ENCODE measurements around the gene NOTCH2NLA. TPM values are rescaled to one million over a fixed set of nuclear protein-coding genes. Genes with fewer than 3 reads are reported as not detected.
"Not testable (repeated sequence)": the region's sequence is repeated elsewhere in the genome, so short reads cannot be mapped to it uniquely, and the experiment has no call there.

NOTCH2NLA gene
- total RNA-seq, 1 donor from 2014 or later = 46.5 TPM

DNA sequence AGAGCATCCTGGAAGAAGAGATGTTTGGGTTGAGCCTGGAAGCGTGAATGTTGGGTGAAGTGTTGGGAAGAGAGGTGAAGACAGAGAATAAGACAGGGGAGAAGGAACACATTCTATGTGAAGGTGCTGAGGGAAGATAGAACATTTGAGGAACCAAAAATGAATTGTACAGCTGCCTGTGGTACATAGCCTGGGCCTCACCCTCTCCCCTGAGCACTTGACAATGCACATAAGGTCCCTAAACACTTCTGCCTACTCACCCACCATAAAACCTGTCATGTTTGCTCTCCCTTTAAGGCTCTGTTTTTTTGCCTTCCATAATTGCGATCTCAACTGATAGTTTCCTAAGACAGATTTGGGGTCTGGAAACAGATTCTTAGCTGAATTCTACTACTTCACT lies 43.2 kb upstream of the NOTCH2NLA start:
- not testable (repeated sequence) for H3K4me1 ChIP-seq (ENCODE audit: insufficient read depth, low read length)

DNA sequence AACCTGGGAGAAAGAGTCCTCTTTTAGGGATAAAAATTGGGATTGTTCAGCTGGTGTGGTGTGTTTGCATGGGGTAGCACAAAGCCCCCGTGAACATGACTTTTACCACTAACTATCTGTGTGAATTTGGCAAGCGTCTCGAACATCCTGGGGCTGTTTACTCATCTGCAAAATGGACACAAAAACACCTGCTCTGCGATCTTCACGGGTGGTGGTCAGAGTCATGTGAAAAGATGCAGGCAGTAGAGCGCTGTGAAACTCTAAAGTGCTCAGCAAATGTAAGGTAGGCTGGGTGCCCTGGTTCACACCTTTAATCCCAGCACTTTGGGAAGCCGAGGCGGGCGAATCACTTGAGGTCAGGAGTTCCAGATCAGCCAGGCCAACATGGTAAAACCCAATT lies 41.3 kb upstream of the NOTCH2NLA start:
- H3K9ac ChIP-seq (ENCODE audit: low read length); H3K79me2 ChIP-seq (ENCODE audit: insufficient read depth, low read length); DNase-seq (ENCODE audit: low read depth); H3K9me3 ChIP-seq (ENCODE audit: insufficient read depth, low read depth, low read length); H3K4me3 ChIP-seq (ENCODE audit: insufficient read depth, low read depth, low read length); H2AFZ ChIP-seq (ENCODE audit: low read depth, low read length); H3K36me3 ChIP-seq (ENCODE audit: insufficient read depth, low read length); FAIRE-seq; H3K4me1 ChIP-seq (ENCODE audit: insufficient read depth, low read length); H3K4me2 ChIP-seq (ENCODE audit: low read length); H3K4me3 Mint-ChIP-seq (ENCODE audit: unreplicated experiment); H4K20me1 ChIP-seq (ENCODE audit: insufficient read depth, low read length); H3K27ac ChIP-seq (ENCODE audit: low read depth, low read length); H3K36me3 Mint-ChIP-seq (ENCODE audit: low read depth, unreplicated experiment); H3K9me3 Mint-ChIP-seq (ENCODE audit: unreplicated experiment); H3K27me3 ChIP-seq (ENCODE audit: insufficient read depth, low read length); H3K27me3 Mint-ChIP-seq (ENCODE audit: low read depth, unreplicated experiment); H3K27ac Mint-ChIP-seq (ENCODE audit: unreplicated experiment); H3K4me1 Mint-ChIP-seq (ENCODE audit: low read depth, unreplicated experiment): not testable (repeated sequence)

More for the DNA sequence above, 43.2 kb upstream of the NOTCH2NLA start:
- not testable (repeated sequence) for FAIRE-seq; H3K9me3 ChIP-seq (ENCODE audit: insufficient read depth, low read depth, low read length); H3K4me3 Mint-ChIP-seq (ENCODE audit: unreplicated experiment); H3K9me3 Mint-ChIP-seq (ENCODE audit: unreplicated experiment); H3K27me3 ChIP-seq (ENCODE audit: insufficient read depth, low read length); H3K27ac Mint-ChIP-seq (ENCODE audit: unreplicated experiment); H3K27me3 Mint-ChIP-seq (ENCODE audit: low read depth, unreplicated experiment); H3K4me2 ChIP-seq (ENCODE audit: low read length); H3K36me3 Mint-ChIP-seq (ENCODE audit: low read depth, unreplicated experiment); H3K4me1 Mint-ChIP-seq (ENCODE audit: low read depth, unreplicated experiment); DNase-seq (ENCODE audit: low read depth); H3K79me2 ChIP-seq (ENCODE audit: insufficient read depth, low read length); H3K4me3 ChIP-seq (ENCODE audit: insufficient read depth, low read depth, low read length); H3K9ac ChIP-seq (ENCODE audit: low read length); H3K36me3 ChIP-seq (ENCODE audit: insufficient read depth, low read length); H3K27ac ChIP-seq (ENCODE audit: low read depth, low read length); H4K20me1 ChIP-seq (ENCODE audit: insufficient read depth, low read length); H2AFZ ChIP-seq (ENCODE audit: low read depth, low read length)

DNA sequence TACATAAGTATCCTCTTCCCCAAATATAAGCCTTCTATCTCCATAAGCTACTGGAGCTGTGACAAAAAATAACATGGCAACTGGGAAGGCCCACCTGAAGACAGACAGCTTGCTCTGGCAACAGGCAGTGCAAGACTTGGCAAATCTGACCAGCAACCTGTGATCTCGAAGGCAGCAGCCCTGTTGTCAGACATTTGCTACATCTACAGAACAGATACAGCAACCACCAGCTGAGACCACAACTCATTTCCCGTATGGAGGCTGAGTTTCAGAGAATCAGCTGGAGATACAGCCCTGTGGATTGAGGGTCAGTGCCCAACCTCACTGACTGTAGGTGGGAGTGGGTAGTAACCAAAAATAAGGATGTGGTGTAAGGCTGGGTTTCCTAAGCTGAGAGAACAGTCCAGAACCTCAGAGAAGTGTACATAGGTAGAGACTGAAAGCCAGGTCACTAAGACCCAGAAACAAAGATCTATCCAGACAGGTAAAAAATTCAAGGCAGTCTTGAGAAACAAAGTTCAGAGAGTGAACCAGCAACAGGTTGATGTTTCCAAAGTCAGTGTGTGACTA lies 37.4 kb upstream of the NOTCH2NLA start:
- not testable (repeated sequence) for H4K20me1 ChIP-seq (ENCODE audit: insufficient read depth, low read length); H3K27ac Mint-ChIP-seq (ENCODE audit: unreplicated experiment); H3K4me1 Mint-ChIP-seq (ENCODE audit: low read depth, unreplicated experiment); H3K9ac ChIP-seq (ENCODE audit: low read length); H3K79me2 ChIP-seq (ENCODE audit: insufficient read depth, low read length); H3K27ac ChIP-seq (ENCODE audit: low read depth, low read length); H2AFZ ChIP-seq (ENCODE audit: low read depth, low read length); H3K27me3 ChIP-seq (ENCODE audit: insufficient read depth, low read length); H3K4me3 ChIP-seq (ENCODE audit: insufficient read depth, low read depth, low read length); H3K4me3 Mint-ChIP-seq (ENCODE audit: unreplicated experiment); H3K4me1 ChIP-seq (ENCODE audit: insufficient read depth, low read length); DNase-seq (ENCODE audit: low read depth); H3K9me3 ChIP-seq (ENCODE audit: insufficient read depth, low read depth, low read length); FAIRE-seq; H3K4me2 ChIP-seq (ENCODE audit: low read length); H3K27me3 Mint-ChIP-seq (ENCODE audit: low read depth, unreplicated experiment); H3K36me3 ChIP-seq (ENCODE audit: insufficient read depth, low read length); H3K9me3 Mint-ChIP-seq (ENCODE audit: unreplicated experiment); H3K36me3 Mint-ChIP-seq (ENCODE audit: low read depth, unreplicated experiment)

DNA sequence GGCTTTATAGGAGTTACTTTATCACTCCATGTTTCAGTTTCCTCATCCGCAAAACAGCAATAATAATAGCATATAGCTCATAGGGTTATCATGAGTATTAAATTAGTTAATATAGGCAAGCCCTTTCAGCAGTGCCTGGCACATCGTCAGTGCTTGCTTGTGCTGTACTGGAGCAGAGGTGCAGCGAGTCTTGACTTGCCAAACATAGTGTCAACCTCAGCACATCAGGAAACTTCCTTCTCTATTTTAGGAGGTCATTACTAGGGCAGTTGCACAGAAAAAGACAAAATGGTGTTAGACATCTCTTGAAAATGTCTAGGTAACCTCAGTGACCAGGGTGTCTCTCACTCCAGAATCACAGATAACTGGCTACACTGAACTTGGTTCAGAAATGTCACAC lies 35.9 kb upstream of the NOTCH2NLA start:
- DNase-seq (ENCODE audit: low read depth); H3K9me3 ChIP-seq (ENCODE audit: insufficient read depth, low read depth, low read length); H3K36me3 Mint-ChIP-seq (ENCODE audit: low read depth, unreplicated experiment); H3K4me2 ChIP-seq (ENCODE audit: low read length); H3K4me1 ChIP-seq (ENCODE audit: insufficient read depth, low read length); H3K4me3 Mint-ChIP-seq (ENCODE audit: unreplicated experiment); H3K27ac ChIP-seq (ENCODE audit: low read depth, low read length); H4K20me1 ChIP-seq (ENCODE audit: insufficient read depth, low read length); H3K27me3 Mint-ChIP-seq (ENCODE audit: low read depth, unreplicated experiment); H3K36me3 ChIP-seq (ENCODE audit: insufficient read depth, low read length); H3K27ac Mint-ChIP-seq (ENCODE audit: unreplicated experiment); H3K79me2 ChIP-seq (ENCODE audit: insufficient read depth, low read length); H3K4me3 ChIP-seq (ENCODE audit: insufficient read depth, low read depth, low read length); H3K4me1 Mint-ChIP-seq (ENCODE audit: low read depth, unreplicated experiment); FAIRE-seq; H3K27me3 ChIP-seq (ENCODE audit: insufficient read depth, low read length); H3K9ac ChIP-seq (ENCODE audit: low read length); H2AFZ ChIP-seq (ENCODE audit: low read depth, low read length); H3K9me3 Mint-ChIP-seq (ENCODE audit: unreplicated experiment): not testable (repeated sequence)

DNA sequence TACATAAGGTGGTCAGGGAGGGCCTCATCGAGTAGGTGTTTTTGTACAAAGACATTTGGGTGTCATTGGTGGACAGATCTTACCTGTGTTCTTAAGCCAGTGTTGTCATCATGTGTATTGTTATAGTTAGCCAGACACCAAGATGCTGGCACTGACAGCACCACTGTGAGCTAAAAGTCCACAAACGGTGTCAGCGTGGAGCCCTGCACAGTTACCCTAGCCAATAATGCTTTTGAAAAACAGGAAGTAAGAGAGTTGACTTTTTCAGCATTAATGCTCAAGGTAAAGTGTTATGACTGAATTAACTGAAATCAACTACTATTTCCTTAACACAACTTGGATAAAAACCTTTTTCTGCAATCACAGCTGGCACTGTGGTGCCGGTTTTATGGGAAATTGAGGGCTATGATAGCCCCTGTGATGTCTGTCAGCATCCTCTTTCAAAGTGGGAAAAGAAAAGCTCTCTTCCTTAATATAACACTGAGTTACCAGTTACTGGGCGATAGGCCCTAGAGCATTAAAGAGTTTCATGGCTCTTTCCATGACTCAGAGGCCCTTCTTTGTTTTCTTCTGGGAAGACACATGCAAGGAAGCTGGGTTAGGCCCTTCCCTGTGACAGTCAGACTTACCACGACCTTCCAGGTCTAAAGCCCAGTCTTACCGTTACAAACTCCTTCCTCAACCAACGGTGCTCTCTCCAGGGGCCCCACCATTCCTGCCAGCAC lies 31.3 kb upstream of the NOTCH2NLA start:
- not testable (repeated sequence) for H3K4me1 ChIP-seq (ENCODE audit: insufficient read depth, low read length); H3K27me3 ChIP-seq (ENCODE audit: insufficient read depth, low read length); H3K27ac ChIP-seq (ENCODE audit: low read depth, low read length); FAIRE-seq; H3K9me3 ChIP-seq (ENCODE audit: insufficient read depth, low read depth, low read length); H3K27me3 Mint-ChIP-seq (ENCODE audit: low read depth, unreplicated experiment); H3K36me3 ChIP-seq (ENCODE audit: insufficient read depth, low read length); H3K4me2 ChIP-seq (ENCODE audit: low read length); H3K36me3 Mint-ChIP-seq (ENCODE audit: low read depth, unreplicated experiment); H3K4me3 ChIP-seq (ENCODE audit: insufficient read depth, low read depth, low read length); DNase-seq (ENCODE audit: low read depth); H3K4me1 Mint-ChIP-seq (ENCODE audit: low read depth, unreplicated experiment); H3K27ac Mint-ChIP-seq (ENCODE audit: unreplicated experiment); H4K20me1 ChIP-seq (ENCODE audit: insufficient read depth, low read length); H3K79me2 ChIP-seq (ENCODE audit: insufficient read depth, low read length); H3K9me3 Mint-ChIP-seq (ENCODE audit: unreplicated experiment); H3K4me3 Mint-ChIP-seq (ENCODE audit: unreplicated experiment); H2AFZ ChIP-seq (ENCODE audit: low read depth, low read length); H3K9ac ChIP-seq (ENCODE audit: low read length)

DNA sequence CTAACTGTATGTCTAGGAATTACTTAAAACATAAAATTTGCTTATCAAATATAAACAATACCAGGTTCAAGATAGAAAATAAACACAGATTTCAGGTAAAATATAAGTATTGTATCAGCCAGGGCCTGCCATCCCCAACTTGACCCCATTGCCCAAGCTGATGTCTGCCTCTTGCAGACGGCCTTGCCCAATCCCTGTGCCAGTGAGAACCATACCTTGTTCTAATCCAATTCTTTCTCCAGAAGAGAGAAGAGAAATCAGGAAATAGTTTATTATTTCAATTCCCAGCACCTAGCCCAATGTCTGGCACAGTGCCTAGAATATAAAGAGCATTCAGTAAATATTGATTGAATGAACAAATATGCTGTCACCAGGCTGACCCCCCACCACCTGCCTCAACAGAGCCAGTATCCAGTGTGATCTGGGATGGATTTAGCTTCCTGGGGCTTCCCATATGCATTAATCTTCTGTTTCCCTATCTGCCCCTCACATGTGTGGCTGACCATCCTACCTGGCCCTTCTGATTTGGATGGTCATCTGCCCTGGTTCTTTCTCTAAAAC lies 29.3 kb upstream of the NOTCH2NLA start:
- not testable (repeated sequence) for H4K20me1 ChIP-seq (ENCODE audit: insufficient read depth, low read length); H3K27ac ChIP-seq (ENCODE audit: low read depth, low read length); DNase-seq (ENCODE audit: low read depth); H3K9me3 Mint-ChIP-seq (ENCODE audit: unreplicated experiment); H3K4me3 Mint-ChIP-seq (ENCODE audit: unreplicated experiment); H3K36me3 ChIP-seq (ENCODE audit: insufficient read depth, low read length); H3K9me3 ChIP-seq (ENCODE audit: insufficient read depth, low read depth, low read length); H3K4me2 ChIP-seq (ENCODE audit: low read length); H3K4me3 ChIP-seq (ENCODE audit: insufficient read depth, low read depth, low read length); H3K27me3 ChIP-seq (ENCODE audit: insufficient read depth, low read length); H3K36me3 Mint-ChIP-seq (ENCODE audit: low read depth, unreplicated experiment); H3K9ac ChIP-seq (ENCODE audit: low read length); H3K4me1 Mint-ChIP-seq (ENCODE audit: low read depth, unreplicated experiment); H3K79me2 ChIP-seq (ENCODE audit: insufficient read depth, low read length); H3K27ac Mint-ChIP-seq (ENCODE audit: unreplicated experiment); H2AFZ ChIP-seq (ENCODE audit: low read depth, low read length); H3K27me3 Mint-ChIP-seq (ENCODE audit: low read depth, unreplicated experiment); H3K4me1 ChIP-seq (ENCODE audit: insufficient read depth, low read length); FAIRE-seq
